Body of pancreas (tissue), 4 donors: Measurements from ENCODE around the gene MUSTN1.

Experiments used
- POLR2A ChIP-seq, 3 donors: fragments of 450-650 bp; IDR thresholded peaks; one replicate each; pipeline ENCODE4 v1.6.1; 2016; ENCODE audit warnings: antibody characterized with exemption in 3 of 3, mild to moderate bottlenecking in 2 of 3
- TF ChIP-seq, protein P1 (sequence below), 7 experiments: fragments of 450-650 bp in 4 of 7; fragments of 200-600 bp in 3 of 7; sonication (generic) in 3 of 7; IDR thresholded peaks; one replicate each; pipeline ENCODE4 v1.5.1; 2016 to 2019; ENCODE audit warnings: antibody characterized with exemption in 7 of 7

DNA sequence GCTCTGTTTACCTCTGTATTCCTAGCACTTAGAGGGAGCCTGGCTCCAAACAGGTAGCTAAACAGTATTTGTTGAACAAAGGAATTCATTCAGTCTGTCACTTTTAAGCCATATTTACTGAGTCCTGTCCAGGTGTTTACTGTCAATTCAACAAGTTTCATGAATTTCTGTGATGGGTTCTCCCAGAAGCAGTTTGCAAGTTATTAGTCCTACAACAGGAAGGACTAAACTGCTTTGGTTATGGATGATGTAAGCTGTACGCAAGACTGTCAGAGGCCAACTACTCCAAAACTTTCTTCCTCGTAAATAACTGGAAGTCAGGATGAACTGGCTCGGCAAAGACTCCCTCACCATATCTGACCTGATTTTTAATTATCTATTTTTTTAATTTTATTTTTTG lies 37.4 kb upstream of the MUSTN1 start:
- TF ChIP-seq POLR2A (IDR thresholded peaks at IDR 0.05), result no peak
- TF ChIP-seq, protein P1, sequence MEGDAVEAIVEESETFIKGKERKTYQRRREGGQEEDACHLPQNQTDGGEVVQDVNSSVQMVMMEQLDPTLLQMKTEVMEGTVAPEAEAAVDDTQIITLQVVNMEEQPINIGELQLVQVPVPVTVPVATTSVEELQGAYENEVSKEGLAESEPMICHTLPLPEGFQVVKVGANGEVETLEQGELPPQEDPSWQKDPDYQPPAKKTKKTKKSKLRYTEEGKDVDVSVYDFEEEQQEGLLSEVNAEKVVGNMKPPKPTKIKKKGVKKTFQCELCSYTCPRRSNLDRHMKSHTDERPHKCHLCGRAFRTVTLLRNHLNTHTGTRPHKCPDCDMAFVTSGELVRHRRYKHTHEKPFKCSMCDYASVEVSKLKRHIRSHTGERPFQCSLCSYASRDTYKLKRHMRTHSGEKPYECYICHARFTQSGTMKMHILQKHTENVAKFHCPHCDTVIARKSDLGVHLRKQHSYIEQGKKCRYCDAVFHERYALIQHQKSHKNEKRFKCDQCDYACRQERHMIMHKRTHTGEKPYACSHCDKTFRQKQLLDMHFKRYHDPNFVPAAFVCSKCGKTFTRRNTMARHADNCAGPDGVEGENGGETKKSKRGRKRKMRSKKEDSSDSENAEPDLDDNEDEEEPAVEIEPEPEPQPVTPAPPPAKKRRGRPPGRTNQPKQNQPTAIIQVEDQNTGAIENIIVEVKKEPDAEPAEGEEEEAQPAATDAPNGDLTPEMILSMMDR (IDR thresholded peaks at IDR 0.05), result no peak
